Measurements from ENCODE around the gene CDK5. TPM values are rescaled to one million over a fixed set of nuclear protein-coding genes. Genes with fewer than 3 reads are reported as not detected.
A peak's percentile ranks its signal among the peaks of the same experiment; 100 is the strongest.

CDK5 gene
- total and polyA plus RNA-seq, 10 of the 15 experiments (the other 5 are each of a cell fraction or from before 2014, with no cell fraction given): 1.5 to 33.4 (median 21.6) TPM

GRCh38 chr7:151080522-151081169, 22.9 kb upstream of the CDK5 start, which contains the start of gene FASTK (continued):
- TF ChIP-seq KLF5 (IDR thresholded peaks at IDR 0.05; ENCODE audit: partially characterized antibody) (peak; percentile 61), CBFB (IDR thresholded peaks at IDR 0.05; ENCODE audit: low read depth) (peak; percentile 46; the same call in 1 of the 2 replicates), FOXK2 (IDR thresholded peaks at IDR 0.05) (no peak), BRCA1 (IDR thresholded peaks at IDR 0.05; ENCODE audit: low read depth, low read length) (no peak), MXI1 (IDR thresholded peaks at IDR 0.05; ENCODE audit: low read depth, low read length) (peak; percentile 63), ZNF687 (IDR thresholded peaks at IDR 0.05) (0 out of 2 replicates have a peak, but pooled peaks have one; percentile 62), NR2C2 (IDR thresholded peaks at IDR 0.05; ENCODE audit: borderline replicate concordance, control insufficient read depth, insufficient read length, low read depth) (no peak), BCL3 (IDR thresholded peaks at IDR 0.05; ENCODE audit: borderline replicate concordance, insufficient read depth, low read depth, low read length, poor library complexity, severe bottlenecking) (peak; percentile 60), NFYA (IDR thresholded peaks at IDR 0.05; ENCODE audit: borderline replicate concordance, low read depth, low read length) (no peak), ZSCAN29 (IDR thresholded peaks at IDR 0.05) (no peak), PBX3 (IDR thresholded peaks at IDR 0.05; ENCODE audit: insufficient replicate concordance, low read depth, low read length) (peak; percentile 28), ZNF384 (IDR thresholded peaks at IDR 0.05; ENCODE audit: borderline replicate concordance, low read depth, low read length) (peak; percentile 20; the same call in 1 of the 2 replicates), POU2F2 (IDR thresholded peaks at IDR 0.05; ENCODE audit: borderline replicate concordance, low read depth, low read length) (peak; percentile 66; the same call in 1 of the 3 replicates), MLLT1 (IDR thresholded peaks at IDR 0.05) (no peak), LARP7 (IDR thresholded peaks at IDR 0.05) (peak; percentile 58; the same call in 1 of the 2 replicates)
- TF ChIP-seq, protein P1, sequence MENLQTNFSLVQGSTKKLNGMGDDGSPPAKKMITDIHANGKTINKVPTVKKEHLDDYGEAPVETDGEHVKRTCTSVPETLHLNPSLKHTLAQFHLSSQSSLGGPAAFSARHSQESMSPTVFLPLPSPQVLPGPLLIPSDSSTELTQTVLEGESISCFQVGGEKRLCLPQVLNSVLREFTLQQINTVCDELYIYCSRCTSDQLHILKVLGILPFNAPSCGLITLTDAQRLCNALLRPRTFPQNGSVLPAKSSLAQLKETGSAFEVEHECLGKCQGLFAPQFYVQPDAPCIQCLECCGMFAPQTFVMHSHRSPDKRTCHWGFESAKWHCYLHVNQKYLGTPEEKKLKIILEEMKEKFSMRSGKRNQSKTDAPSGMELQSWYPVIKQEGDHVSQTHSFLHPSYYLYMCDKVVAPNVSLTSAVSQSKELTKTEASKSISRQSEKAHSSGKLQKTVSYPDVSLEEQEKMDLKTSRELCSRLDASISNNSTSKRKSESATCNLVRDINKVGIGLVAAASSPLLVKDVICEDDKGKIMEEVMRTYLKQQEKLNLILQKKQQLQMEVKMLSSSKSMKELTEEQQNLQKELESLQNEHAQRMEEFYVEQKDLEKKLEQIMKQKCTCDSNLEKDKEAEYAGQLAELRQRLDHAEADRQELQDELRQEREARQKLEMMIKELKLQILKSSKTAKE (IDR thresholded peaks at IDR 0.05; ENCODE audit: low read depth, poor library complexity, severe bottlenecking): no peak
- TF ChIP-seq, protein P2, sequence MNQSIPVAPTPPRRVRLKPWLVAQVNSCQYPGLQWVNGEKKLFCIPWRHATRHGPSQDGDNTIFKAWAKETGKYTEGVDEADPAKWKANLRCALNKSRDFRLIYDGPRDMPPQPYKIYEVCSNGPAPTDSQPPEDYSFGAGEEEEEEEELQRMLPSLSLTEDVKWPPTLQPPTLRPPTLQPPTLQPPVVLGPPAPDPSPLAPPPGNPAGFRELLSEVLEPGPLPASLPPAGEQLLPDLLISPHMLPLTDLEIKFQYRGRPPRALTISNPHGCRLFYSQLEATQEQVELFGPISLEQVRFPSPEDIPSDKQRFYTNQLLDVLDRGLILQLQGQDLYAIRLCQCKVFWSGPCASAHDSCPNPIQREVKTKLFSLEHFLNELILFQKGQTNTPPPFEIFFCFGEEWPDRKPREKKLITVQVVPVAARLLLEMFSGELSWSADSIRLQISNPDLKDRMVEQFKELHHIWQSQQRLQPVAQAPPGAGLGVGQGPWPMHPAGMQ (IDR thresholded peaks at IDR 0.05; ENCODE audit: borderline replicate concordance): no peak
